ENCODE measurements around the gene RBP3.

The RBP3 gene

DNA sequence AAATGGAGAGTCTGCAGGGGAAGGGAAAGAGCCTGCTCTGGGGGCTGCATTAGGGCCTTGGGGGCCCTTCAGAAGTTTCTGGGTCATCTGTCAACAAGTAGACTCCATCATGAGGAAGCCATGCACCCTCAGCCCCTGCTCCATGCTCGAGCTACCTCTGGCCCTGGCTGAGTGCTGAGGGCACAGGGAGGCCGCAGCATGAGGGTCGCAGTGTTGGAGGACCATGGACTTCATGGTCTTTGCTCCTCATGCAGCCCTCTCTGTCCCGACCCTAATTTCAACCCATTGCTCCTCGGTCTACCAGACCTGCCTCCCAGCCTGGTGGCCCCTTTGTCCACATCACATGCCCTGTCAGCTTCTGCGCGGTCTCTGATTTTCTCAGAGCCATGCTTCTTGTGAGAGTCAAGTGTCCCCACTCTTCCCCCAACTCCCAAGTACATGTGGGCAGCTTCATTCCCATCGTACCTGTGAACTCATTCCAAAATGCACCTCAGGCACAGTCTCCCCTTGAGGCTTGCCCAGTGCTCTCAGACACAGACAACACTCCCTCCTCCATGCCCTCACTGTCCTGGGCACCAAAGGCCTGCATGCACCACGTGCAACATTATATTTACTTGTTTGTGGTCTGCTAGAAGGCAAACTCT is 21.2 kb downstream of the RBP3 start:
- TF ChIP-seq, protein P1, sequence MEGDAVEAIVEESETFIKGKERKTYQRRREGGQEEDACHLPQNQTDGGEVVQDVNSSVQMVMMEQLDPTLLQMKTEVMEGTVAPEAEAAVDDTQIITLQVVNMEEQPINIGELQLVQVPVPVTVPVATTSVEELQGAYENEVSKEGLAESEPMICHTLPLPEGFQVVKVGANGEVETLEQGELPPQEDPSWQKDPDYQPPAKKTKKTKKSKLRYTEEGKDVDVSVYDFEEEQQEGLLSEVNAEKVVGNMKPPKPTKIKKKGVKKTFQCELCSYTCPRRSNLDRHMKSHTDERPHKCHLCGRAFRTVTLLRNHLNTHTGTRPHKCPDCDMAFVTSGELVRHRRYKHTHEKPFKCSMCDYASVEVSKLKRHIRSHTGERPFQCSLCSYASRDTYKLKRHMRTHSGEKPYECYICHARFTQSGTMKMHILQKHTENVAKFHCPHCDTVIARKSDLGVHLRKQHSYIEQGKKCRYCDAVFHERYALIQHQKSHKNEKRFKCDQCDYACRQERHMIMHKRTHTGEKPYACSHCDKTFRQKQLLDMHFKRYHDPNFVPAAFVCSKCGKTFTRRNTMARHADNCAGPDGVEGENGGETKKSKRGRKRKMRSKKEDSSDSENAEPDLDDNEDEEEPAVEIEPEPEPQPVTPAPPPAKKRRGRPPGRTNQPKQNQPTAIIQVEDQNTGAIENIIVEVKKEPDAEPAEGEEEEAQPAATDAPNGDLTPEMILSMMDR (IDR thresholded peaks at IDR 0.05; ENCODE audit: control insufficient read depth, insufficient read depth, low read depth, low read length, missing control alignments): no peak
- H3K4me3 ChIP-seq (ENCODE audit: control insufficient read depth, low read depth, low read length): no peak overlapping the region
- no peak for DNase-seq (ENCODE audit: low read depth)

DNA sequence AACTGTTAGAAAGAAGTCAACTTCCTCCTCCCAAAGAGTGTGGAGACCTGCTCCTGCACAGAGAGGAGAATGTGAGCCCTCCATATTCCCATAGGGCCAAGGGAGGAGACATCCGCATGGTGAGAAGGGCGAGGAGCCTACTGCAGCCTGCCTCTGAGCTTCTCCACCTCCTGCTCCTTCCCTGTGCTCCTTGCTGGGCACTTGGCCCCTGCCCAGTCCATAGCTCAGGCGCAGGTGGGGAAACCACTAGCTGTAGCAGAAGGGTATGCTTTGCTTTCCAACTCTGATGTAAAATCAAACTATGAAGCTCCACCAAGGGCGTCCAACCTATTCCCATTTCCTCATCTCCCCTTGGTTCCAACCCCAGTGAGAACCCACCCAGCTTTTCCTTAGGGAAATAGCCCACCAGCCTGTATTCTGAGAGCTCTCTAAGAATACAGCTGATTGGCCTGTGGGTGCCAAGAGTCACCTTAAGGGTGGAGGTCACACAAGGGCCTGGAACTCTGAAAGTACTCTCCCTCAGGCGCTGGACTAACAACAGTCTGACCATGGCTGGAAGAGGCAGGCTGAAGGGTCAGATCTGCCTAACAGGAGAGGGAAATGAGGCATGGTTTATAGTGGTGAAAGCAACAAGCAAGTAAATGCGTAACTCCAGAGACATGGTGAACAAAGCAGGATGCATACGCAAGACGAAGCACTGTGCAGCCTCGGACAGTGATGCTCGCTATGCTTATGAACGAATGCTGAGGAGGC is 22.0 kb downstream of the RBP3 start:
- no peak for DNase-seq (ENCODE audit: low read depth)
- TF ChIP-seq, protein P1 (IDR thresholded peaks at IDR 0.05; ENCODE audit: control insufficient read depth, insufficient read depth, low read depth, low read length, missing control alignments): no peak
- no peak overlapping the region for H3K4me3 ChIP-seq (ENCODE audit: control insufficient read depth, low read depth, low read length)

DNA sequence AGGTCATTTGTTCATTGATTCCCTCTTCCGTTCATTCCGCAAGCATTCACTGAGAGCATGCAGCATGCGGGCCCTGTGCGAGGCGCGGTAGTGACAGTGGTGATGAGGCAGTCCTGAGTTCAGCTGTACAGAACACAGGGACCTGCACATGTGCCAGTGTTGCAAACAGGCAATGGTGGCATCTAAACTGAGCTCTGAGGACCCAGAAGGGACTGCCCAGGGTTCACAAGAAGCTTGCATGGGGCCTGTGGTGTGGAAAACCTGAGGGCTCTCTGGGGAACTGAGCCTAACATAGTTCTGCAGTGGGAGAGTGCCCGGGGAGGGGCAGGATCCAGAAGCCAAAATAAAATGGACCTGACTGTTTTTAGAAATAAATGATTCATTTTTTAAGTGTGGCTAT is 22.7 kb downstream of the RBP3 start:
- DNase-seq (ENCODE audit: low read depth): no peak
- TF ChIP-seq, protein P1 (IDR thresholded peaks at IDR 0.05; ENCODE audit: control insufficient read depth, insufficient read depth, low read depth, low read length, missing control alignments): no peak
- H3K4me3 ChIP-seq (ENCODE audit: control insufficient read depth, low read depth, low read length): no peak overlapping the region

GRCh38 chr10:47371629-47372485 is 23.7 kb downstream of the RBP3 start:
- no peak overlapping the region for H3K4me3 ChIP-seq (ENCODE audit: control insufficient read depth, low read depth, low read length)
- TF ChIP-seq, protein P1 (IDR thresholded peaks at IDR 0.05; ENCODE audit: control insufficient read depth, insufficient read depth, low read depth, low read length, missing control alignments): no peak
- DNase-seq (ENCODE audit: low read depth): no peak

DNA sequence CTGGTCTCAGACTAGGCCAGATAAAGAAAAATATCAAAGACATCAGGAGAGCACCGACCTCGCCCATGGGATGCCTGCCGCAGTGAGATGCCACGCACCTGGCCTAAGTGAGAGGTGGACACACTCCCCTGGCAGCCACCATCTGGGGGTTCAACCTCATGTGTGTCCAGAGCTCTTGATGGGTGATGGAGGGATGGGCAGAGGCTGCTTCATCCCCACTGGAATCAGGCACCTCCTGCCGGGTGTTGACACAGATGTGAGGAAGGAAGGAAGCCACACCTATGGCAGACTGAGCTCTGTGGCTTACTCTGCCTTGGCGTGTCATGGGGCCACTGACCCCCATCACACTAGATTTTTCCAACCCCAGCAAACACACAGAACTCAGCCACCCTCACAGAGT is 24.6 kb downstream of the RBP3 start:
- no peak overlapping the region for H3K4me3 ChIP-seq (ENCODE audit: control insufficient read depth, low read depth, low read length)
- no peak for DNase-seq (ENCODE audit: low read depth)
- TF ChIP-seq, protein P1 (IDR thresholded peaks at IDR 0.05; ENCODE audit: control insufficient read depth, insufficient read depth, low read depth, low read length, missing control alignments): no peak

Data from AG09309 (cell line).